ENCODE measurements around the gene OXER1.

The OXER1 gene

DNA sequence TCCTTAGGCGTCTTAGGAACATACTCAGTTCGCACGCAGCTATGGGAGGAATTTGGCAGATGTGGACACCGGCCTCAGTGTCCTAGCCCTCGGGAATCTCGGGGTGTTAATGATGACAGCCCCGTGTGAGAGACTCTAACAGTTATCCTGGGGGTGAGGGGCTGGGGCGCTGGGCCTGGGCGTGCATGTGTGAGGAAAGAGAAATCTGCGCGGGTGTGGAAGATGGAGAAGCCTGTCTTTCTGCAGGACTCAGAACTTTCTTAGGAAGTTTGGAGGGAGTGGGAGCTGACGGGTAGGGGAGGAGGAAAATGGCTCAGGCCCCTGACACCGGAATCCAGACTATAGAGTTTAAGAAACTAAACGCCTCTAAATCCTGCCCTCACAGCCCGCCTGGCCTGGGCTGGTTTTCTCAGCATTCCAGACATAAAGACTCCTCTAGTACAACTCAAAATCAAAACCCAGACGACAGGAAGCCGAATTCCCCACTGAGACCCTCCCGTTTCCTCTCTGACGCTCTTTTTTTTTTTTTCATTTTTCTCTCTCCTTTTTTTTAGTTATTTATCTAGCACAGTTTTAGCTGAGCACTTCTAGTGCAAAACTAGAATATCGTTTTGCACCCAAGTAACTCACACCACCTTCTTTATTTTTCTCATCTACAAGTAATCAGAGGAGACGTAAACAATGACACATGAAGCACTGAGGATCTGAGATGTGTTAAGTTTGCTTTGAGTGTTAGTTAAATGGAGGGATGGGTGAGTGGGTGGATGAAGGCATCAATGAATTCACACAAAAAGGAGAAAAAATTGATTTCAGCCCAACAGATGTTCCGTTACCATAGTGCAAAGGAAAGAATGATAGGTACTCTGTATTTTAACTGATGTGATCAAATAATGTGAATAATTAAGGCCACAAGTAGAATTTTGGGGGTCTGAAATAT is 29.7 kb upstream of the OXER1 start:
- no peak for DNase-seq

DNA sequence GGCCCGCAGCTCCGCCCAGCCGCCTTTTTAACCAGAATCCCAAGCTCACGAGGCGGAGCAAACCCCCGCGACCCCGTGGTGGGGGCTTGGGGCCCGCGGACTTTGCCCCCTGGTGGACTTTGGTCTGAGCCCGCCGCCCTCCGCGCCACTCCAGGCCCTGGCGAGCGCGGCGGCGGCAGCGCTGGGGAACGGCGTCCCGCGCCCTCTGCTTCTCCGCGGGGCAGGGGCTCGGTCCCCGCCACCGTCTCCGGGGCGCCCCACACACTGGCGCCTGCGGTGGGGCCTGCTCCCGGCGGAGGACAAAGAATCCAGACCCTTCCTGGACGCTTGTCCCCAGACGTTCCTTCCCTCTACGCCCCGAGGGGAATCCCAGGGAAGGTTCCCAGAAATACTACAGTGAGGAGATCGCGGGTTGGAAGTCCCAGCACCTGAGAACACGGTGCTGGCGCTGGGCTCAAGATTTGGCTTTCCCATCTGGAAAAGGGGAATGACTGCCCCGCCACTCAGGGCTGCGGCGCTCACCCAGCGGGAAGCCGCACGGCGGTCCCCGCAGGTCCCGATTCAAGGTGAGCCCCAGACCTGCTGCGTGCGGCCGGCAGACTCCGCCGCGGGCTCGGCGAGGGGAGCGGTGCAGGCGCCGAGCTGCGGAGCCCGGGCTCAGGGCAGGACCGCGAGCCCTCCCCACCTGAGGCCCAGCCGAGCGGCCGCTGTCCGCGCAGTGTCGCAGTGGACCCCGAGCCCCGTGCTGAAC is 28.8 kb upstream of the OXER1 start, which contains the start of gene HAAO:
Gene HAAO (minus strand): TSS at position 1 of the 751 bp plus-strand sequence. CDS start 47 bp downstream, outside the sequence.
- DNase-seq = no peak

DNA sequence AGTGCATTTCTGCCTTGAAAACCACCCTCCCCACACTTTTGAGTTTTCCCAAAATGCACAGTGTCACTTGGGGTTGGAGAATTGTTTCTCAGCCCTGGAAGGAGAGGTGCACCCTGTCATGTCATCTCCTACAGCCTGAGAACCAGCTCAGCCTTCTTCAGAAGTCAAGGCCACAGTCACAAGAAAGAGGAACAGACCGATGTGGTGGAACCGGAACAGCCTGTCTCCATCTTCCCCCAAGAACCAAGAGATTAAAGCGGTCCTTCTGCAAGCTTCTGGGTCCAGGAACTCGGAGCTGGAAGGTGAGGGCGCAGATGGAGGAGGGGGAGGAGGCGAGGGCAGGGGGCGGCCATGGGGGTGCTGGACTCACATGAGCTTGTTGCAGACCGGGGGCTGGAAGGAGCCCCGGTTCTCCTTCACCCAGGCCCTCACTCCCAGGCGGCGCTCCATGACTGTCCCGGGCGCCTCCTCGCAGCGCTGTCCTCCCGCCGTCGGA is 28.2 kb upstream of the OXER1 start:
- no peak for DNase-seq

DNA sequence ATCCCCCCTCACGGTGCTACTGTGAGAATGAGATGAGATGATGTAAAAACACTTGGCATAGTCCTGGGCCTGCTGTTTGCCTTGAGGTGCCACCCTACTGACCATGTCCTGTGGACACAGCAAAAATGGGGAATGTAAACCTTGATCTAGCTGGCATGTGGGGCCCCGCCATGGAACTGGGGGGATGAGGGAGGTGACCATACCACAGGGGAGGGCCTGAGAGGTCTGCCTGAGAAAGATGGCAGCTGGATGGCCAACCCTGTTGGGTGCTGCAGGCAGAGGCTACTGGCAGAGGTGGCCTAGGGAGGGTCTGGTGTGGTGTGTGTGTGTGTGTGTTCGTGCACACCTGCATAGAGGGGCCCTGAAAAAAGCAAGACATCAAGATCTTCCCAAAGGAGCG is 27.7 kb upstream of the OXER1 start:
- no peak for DNase-seq

DNA sequence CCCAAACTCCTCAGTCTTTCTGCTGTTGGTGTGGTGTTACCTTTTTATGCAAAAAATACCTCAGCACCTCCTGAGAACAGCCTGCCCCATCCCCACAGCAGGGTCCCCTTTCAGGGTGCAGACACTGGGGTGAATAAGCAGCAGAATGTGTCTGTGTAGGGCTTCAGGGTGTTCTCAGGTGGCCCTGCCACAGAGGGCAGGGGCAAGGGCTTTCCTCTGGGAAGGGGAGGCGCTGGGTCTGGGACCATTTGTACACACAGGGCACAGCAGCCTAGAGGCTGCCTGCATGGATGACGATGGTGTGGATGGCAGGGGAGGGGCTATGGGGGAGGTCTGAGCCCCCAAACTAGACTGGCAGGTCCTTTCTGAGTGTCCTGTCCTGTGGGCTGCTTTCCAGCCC is 25.8 kb upstream of the OXER1 start:
- no peak for DNase-seq

DNA sequence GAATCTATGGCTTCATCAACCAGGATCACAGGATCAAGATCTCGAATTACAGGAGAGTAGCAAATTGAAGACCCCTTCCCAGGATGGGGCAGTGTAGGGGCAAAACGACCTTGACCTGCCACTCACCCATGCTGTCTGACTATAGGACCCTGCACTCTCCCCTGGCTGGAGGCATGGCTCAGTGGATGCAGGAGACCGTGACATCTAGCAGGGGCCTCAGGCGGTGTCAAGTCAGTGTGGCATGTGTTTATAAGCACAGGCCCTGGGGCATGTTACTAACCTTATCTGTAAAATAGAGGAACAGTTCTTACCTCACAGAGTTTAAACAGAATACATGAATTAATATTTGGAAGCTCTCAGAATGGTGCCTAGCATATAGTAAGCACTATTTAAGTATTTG is 24.9 kb upstream of the OXER1 start:
- no peak for DNase-seq

DNA sequence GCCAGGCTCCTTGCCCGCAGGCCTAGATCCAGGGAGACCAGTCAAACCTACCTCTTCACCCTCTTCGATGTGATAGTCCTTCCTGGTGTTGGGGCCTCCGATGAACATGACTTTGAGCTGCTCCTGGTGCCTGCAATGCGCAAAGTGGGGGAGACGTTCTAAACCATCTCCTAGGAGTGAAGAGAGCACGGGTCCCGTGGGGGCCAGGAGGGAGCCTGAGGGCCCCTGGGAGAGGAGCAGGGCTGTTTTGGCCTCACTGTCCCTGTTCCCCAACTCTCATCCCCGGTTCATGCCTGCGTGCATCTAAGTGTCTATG is 24.5 kb upstream of the OXER1 start:
- no peak for DNase-seq

DNA sequence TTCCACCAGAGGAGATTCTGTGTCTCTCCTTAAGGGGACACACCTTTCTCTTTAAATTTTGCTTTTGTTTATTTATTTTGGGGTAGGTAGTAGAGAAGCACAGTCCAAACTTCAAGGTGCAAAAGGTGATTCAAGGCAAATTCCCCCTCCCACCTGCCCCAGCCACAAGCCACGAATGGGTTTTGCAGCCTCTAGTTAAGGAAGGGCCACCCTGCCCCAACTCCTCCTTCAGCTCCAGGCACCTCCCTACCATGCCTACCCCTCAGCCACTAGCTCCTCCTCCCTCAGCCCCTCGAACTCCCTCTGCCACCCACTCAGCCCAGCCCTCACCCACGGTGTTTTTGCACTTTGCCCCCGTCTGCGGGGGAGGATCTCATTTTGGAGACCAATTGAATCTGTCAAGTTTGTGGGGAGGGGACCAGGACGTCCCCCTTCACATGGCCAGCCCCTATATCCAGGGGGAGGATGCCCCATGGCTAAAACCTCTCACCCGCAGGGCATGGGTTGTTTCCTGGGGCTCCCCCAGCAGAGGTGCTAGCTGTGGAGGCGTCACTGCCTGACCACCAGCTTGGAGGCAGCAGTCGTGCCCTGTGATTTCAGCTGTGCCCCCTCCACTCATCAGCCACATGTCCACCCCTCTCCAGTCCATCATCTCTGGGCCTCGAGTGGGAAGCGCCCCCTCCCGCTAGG is 24.0 kb upstream of the OXER1 start:
- no peak for DNase-seq

DNA sequence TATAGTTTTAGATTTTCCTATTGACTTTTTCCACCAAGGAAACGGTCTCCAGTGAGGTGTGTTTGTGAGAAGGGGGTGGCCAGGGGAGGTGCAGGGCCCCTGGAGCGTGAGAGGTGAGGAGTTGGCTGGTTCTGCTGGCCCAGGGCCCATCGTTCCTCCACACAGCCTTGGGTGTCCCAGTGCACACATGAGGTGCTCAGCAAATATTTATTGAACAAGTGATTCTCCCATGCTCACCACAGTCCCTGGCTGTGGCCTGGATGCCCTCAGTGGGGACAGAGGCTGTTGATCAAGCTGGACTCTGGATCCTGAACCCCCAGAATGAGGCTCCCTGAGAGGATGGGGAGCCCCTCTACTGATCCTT is 23.5 kb upstream of the OXER1 start:
- no peak for DNase-seq

DNA sequence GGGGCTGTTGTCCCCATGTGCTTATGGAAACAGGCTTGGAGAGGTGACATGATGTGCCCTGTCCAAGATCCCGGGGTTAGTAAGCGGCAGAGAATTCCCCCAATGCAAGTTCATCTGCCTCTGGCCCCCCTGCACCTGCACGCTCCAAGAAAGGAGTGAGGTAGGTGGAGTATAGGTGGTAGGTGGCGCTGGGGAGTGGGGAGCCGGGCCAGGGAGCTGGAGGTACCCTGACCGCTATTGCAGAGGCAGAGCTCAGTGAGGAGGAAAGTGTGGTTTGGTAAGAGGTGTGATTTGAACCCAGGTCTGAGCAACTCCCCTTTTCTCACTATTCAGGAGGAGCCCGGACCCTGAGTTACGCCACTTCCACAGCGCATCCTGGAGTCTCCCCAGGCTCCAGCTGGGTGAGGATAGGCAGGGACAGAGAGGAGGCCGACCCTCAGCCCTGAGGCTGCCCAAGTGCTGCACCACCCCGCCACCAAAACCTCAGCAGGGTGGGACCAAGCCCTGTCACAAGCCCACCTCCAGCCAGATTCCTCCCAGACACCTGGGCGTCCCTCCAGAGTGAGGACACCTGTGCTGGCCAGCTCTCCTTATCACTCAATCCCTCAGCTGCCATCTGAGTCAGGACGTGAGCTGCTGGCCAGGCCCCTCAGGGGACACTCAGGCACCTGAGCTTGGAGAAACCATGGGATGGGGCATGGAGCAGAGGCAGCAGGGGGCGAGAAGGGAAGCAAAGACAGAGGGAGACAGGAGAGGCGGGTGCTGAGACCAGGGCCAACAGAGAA is 22.8 kb upstream of the OXER1 start:
- no peak for DNase-seq

DNA sequence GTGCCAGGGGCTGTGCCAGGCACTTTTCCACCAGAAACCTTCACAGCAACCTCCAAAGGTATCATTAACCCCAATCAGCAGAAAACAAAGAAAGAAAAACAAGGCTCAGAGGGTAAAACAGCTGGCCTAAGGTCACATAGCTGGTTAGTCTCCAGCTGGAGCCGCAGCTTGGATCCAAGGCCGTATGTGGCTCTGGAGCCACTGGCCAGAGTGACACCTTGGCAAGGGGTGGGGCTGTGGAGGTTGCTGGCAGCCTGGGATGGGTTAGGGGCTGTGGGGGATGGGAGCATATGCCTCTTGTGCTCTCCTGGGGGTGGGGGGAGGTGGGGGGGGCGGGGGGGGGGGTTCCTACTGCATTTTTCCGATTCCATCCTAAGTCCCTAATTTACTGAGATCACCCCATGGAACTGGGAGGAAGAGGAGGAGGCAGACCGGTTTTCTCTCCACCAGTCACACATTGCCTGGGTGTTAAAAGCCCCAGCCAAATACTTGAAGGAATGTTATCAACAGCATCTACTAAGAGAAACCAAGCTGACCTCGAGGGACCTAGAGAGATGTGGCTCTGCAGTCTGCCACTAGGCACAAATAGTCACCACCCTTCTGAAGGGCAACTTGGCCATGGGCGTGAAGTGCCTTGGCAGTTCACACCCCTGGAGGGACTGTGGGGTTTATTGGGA is 20.4 kb upstream of the OXER1 start:
- no peak for DNase-seq

DNA sequence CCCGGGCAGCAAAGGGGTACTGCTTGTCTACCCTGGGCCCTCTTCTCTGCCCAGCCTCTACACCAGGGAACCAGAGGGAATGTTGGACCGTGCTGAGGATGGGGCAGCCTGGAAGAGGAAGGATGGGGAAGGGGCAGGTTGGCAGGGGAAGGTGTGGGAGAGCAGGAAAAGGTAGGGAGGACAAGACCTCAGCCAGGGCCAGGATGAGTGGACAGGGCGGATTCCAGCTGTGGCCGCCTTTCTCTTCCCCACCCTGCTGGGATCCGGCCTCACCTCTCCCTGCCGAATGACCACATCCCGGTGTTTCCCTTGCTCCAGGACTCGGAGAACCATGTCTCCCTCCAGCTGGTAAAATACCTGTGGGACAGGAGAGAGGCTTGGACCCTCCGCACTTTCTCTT is 19.6 kb upstream of the OXER1 start:
- DNase-seq = no peak

DNA sequence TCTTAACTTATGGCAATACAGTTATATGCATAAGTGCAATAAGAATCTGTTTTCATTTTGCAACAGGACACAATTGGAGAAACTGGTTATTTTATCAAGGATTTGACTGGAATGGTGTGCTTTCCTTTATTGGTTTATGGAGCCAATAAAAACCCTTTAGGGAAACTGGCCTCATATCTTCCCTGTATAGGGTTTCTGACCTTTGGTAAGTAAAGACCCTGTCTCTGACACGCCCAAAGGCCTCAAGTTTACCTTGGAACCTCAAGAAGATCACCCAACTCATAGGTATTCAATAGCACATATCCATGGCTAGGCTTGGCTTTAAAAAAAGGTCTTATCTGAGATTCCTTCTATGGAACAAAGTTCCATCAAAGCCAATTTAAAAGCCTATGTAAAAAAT is 17.2 kb upstream of the OXER1 start:
- DNase-seq = no peak

DNA sequence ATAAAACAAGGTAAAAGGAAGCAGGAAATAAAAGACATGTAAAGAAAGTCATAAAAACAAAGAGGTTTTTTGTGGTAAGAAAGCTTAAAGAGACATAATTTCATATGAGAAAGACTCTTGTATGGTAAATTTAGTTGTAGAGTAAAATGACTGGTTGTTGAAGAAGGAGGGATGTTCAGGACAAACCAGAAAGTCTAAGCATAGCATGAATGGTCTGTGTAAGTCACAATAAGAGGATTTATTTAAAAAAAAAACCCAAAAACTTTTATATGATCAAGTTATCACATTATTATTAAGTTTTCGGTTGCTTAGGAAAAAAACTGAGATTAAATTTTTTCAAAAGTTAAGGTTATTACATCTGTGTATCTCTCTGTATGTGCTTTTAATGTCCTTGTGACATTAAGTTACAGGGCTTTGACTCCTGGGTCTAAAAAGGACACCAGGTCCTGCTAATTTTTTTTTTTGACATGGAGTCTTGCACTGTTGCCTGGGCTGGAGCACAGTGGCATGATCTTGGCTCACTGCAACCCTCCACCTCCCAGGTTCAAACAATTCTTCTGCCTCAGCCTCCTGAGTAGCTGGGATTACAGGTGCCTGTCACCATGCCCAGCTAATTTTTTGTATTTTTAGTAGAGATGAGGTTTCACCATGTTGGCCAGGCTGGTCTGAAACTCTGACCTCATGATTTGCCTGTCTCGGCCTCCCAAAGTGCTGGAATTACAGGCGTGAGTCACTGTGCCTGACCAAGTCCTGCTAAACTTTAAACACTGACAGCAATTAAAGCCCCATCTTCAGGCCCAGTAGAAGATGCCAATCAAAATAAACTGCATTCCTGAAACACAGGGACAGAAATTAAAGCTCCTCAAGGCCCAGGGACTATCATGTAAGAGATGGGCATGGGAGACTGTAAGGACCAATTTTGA is 14.2 kb upstream of the OXER1 start:
- no peak for DNase-seq

DNA sequence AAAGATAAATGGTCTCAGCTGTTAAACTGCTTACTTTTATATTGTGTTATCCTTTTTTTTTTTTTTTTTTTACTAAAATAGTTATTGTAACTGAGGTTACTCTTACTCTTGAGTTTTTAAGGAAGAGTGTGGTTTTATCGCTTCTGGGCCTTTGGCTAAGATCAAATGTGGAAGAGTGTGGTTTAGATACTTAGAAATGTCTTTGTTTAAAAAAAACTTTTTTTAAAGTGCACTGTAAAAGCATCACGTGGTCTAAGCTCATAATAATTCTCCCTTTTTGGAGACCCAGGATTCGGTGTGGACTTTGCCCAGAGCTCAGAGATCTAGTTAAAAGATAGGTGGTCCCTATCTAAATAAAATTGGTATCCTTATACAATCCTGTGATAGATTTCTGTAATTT is 11.9 kb upstream of the OXER1 start:
- no peak for DNase-seq

DNA sequence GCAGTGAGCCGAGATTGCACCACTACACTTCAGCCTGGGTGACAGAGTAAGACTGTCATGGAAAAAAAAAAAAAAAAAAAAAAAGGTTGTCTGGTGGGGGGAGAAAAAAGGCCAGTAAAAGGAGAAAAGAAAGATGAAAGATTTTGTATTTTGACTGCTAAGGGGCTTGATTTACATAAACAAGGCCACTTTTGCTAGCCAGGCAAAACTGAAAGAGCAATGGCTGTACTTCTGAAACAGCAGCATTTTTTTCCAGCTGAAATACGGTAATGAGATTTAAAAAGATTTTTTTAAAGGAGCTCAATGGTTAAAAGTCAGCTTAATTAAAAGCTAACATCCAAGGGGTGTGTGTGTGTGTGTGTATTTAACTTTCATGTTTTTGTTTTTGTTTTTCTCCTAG is 11.3 kb upstream of the OXER1 start:
- DNase-seq = no peak

DNA sequence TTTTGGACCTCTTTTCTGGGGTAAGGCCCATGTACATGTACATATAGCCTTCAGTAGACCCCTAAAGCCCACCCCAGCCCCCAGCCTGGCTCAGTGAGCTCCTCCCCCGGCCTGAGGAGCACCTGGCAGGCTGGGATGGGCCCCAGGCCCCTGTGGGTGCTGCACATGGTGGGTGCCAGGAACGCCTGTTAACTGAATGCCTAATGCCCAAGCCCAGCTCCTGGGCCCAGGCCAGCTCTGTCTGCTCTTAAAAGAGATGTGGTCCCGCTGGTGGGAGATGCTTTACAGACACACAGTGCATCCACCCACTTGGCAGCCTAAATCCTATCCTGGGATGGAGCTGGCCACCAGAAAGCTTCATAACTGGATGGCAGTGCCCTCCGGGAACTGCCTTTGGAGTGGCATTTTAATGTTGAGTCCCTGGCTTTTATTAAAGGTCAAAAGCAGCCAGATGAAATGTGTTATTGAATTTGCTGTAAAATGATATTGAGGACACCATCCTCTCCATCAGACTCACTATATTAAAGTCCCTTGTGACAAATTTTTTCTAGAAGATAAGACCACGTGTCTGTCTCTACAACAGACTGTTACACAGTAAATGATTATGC is 7.7 kb upstream of the OXER1 start:
- DNase-seq = no peak

DNA sequence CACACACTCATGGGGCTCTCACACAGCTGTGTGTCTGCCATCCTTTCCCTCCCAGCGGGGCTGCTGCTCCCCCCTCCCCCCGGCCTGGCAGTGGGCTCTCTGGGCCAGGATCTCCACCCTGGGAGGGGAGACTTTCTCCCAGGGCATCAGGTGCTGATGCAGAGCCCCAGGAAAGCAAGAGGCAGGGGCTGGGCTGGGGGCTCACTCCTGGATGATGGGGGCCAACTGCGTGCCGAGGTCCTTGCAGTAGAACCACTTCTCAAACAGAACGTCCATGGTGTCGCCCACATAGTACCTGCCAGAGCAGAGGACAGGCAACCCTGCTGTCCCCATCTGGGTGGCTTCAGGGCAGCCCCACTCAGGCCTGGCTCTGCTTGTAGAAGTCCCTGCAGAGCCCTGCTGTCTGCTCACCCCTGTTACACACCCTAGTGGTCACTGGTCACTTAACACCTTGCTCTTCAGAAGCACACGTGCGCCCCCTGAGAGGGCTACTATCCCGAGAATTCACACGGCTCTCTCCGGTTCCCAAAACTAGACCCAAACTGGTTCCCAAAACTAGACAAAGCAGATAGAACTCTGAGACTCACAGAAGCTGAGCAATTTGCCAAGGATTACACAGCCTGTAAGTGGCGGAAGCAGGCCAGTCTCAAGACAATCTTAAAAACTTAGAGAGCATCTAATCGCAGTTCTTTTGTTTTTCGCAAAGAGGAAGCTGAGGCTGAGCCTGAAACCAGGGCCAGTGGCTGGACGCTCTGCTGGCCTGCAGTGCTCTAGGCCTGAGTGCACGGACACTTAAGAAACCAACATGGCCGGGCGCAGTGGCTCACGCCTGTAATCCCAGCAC is 6.6 kb upstream of the OXER1 start:
- DNase-seq = no peak

DNA sequence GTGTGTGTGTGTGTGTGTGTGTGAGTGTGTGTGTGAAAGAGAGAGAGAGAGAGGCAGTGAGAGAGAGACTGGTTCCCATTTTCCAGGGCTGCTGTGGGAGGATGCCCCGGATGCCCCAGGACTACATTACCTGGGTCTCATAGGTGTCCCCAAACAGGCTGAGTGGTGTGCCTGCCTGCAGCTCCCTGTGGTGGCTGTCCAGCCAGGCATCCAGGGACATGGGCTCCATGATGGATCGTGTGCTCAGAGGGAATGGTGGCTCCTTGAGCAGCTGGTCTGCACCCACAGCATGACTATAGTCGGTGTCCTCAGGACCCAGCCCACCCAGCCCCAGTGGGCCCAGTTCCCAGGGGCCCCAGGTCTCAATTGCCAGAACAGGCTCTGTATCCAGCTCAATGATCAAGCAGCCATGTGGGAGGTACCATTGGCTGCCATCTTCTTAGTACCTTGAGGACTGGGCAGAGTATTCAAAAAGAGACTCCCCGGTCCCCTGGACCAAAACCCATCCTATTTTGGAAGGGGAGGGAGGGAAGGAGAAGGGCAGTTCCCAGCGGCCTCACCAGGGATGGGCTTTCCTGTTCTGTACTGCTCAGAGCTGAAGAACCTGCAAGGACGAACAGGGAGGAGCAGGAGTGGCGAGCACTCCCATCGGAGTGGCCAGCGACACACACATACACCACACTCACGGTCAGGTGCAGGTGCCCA is 5.8 kb upstream of the OXER1 start:
- no peak for DNase-seq

All from NCI-H1436 (cell line).